NCI-H510A (cell line): ENCODE data around the gene CCNL1.
"Not testable (repeated sequence)": the region's sequence is repeated elsewhere in the genome, so short reads cannot be mapped to it uniquely, and the experiment has no call there.

ENCODE experiments used
- DNase-seq: peaks from one replicate; lab custom pipeline; 2025; lab: John Stamatoyannopoulos, UW

The CCNL1 gene

GRCh38 chr3:157170861-157171260, 10.9 kb upstream of the CCNL1 start:
- no peak for DNase-seq

GRCh38 chr3:157167371-157168042, 7.6 kb upstream of the CCNL1 start:
- no peak for DNase-seq

GRCh38 chr3:157166561-157166960, 6.6 kb upstream of the CCNL1 start:
- DNase-seq: no peak

GRCh38 chr3:157166115-157166514, 6.2 kb upstream of the CCNL1 start:
- DNase-seq: no peak

- no peak for DNase-seq
Measured at GRCh38 chr3:157163217-157163953, 3.4 kb upstream of the CCNL1 start.

GRCh38 chr3:157162620-157163019, 2.7 kb upstream of the CCNL1 start:
- DNase-seq: not testable (repeated sequence)

GRCh38 chr3:157160658-157161424, 894 bp upstream of the CCNL1 start:
- DNase-seq: peak; percentile 25

- DNase-seq: peak; percentile 45
Measured at GRCh38 chr3:157159037-157159761, 748 bp downstream of the CCNL1 start.

GRCh38 chr3:157157836-157158235, 2.1 kb downstream of the CCNL1 start:
- no peak for DNase-seq

- DNase-seq: no peak
Measured at GRCh38 chr3:157156837-157157635, 2.9 kb downstream of the CCNL1 start.

- DNase-seq: no peak
Measured at GRCh38 chr3:157155591-157155990, 4.4 kb downstream of the CCNL1 start.

- DNase-seq: no peak
Measured at GRCh38 chr3:157154563-157155330, 5.2 kb downstream of the CCNL1 start.

GRCh38 chr3:157152930-157153329, 7.0 kb downstream of the CCNL1 start:
- DNase-seq: no peak

GRCh38 chr3:157152438-157152837, 7.5 kb downstream of the CCNL1 start:
- DNase-seq: no peak

- DNase-seq: no peak
Measured at GRCh38 chr3:157151627-157152026, 8.3 kb downstream of the CCNL1 start.

GRCh38 chr3:157151151-157151550, 8.8 kb downstream of the CCNL1 start:
- DNase-seq: no peak

GRCh38 chr3:157149136-157149696, 10.7 kb downstream of the CCNL1 start:
- no peak for DNase-seq

GRCh38 chr3:157148196-157148889, 11.6 kb downstream of the CCNL1 start:
- no peak for DNase-seq

GRCh38 chr3:157147099-157147803, 12.7 kb downstream of the CCNL1 start:
- no peak for DNase-seq
